Spleen (tissue), 7 donors: ENCODE results near the gene KSR2.

Experiments used
- CTCF ChIP-seq, 11 experiments: fragments of 200-600 bp in 7 of 11; fragments of 450-650 bp in 4 of 11; sonication (generic) in 4 of 11; IDR thresholded peaks in 8 of 11; conservative IDR thresholded peaks in 3 of 11; 1 replicate in 7 of 11; 2 replicates in 4 of 11; pipeline versions ENCODE4 v1.4.0 to v1.8.0; 2016 to 2021; ENCODE audit warnings: antibody characterized with exemption in 11 of 11, inconsistent platforms in 4 of 11, mild to moderate bottlenecking in 1 of 11
- POLR2A ChIP-seq, 3 donors: fragments of 450-650 bp; IDR thresholded peaks; one replicate each; pipeline ENCODE4 v1.5.1; 2017; ENCODE audit warnings: antibody characterized with exemption in 3 of 3, mild to moderate bottlenecking in 1 of 3
- POLR2AphosphoS5 ChIP-seq, 3 donors: sonication (generic); formaldehyde crosslinking; IDR thresholded peaks; one replicate each; pipeline ENCODE4 v1.5.1; 2017; ENCODE audit warnings: antibody characterized with exemption in 3 of 3
- donor health status: DM: no; HTN: no; CAD: no; lungs with moderate emphysema.
- donor health status: DM: no; HTN: no; CAD: no.
- donor health status: DM: no; HTN: no; CAD: no.

- TF ChIP-seq CTCF (IDR thresholded peaks at IDR 0.05 in 8 of 11, conservative IDR thresholded peaks at IDR 0.05 in 3 of 11) (peak in 9 of 11 experiments; percentile 33 to 82 (median 67)), POLR2A (IDR thresholded peaks at IDR 0.05) (no peak), POLR2AphosphoS5 (IDR thresholded peaks at IDR 0.05) (no peak)
These were observed 118.7 kb downstream of the KSR2 start for GRCh38 chr12:117850048-117850447.
